Fibroblast of villous mesenchyme (primary cell): ENCODE results near the gene DENND1C. TPM values are rescaled to one million over a fixed set of nuclear protein-coding genes. Genes with fewer than 3 reads are reported as not detected.

Experiments
- DNase-seq: peaks from one replicate; pipeline ENCODE4 v3.0.0-alpha.2; 2010; ENCODE audit warnings: low read depth
- H3K4me3 ChIP-seq: 2 replicates; pipeline ENCODE4 v1.5.1; 2011; ENCODE audit warnings: low read depth, mild to moderate bottlenecking, low read length
- total RNA-seq: library from RNA; depleted of rRNA; stranded (reverse); fragments of >200 nt; gene quantifications from 2 replicates; pipeline ENCODE4 v1.2.3, GENCODE V29; 2012
- TF ChIP-seq, protein P1 (sequence below): IDR thresholded peaks from 2 replicates; pipeline ENCODE4 v1.5.1; 2012; ENCODE audit warnings: low read depth, mild to moderate bottlenecking, low read length; ENCODE audit not compliant: insufficient read depth

The DENND1C gene
- total RNA-seq, 1 donor = not detected

DNA sequence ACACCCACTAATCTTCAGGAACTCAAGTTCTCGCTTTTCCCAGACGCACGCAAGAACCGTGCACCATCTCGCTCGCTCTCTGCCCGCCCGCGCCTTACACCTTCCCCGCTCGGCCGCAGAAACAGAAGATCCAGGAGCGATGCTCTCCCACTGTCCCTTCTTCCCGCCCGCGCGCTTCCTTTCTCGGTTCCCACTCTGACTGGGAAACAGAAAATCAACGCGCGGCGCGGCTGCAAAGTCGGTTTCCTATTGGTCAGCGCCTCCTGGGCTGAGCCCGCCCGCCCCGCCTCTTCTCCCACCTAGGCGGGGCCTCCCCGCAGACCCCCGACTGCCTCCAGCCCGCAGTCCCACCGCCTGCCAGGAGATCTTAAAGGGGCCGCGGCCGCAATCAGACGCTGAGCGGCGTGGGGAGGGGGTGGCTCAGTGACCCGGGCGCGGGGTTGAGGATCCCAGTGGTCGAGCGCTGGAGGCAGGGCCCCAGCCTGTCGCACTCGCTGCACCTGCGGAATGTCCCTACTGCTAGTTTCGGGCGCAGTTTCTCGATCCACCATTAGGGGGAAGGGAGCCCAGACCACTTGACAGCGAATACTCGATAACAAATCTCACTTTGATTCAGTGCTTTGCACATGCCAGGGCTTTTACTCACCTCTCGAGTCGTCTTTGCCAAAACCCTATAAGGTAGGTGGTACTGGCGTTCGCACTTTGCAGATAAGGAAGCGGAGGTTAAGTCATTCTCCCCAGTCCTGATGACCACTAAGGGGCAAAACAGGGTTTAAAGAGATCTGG, 21.3 kb downstream of the DENND1C start:
- DNase-seq = peak; percentile 97
- TF ChIP-seq, protein P1, sequence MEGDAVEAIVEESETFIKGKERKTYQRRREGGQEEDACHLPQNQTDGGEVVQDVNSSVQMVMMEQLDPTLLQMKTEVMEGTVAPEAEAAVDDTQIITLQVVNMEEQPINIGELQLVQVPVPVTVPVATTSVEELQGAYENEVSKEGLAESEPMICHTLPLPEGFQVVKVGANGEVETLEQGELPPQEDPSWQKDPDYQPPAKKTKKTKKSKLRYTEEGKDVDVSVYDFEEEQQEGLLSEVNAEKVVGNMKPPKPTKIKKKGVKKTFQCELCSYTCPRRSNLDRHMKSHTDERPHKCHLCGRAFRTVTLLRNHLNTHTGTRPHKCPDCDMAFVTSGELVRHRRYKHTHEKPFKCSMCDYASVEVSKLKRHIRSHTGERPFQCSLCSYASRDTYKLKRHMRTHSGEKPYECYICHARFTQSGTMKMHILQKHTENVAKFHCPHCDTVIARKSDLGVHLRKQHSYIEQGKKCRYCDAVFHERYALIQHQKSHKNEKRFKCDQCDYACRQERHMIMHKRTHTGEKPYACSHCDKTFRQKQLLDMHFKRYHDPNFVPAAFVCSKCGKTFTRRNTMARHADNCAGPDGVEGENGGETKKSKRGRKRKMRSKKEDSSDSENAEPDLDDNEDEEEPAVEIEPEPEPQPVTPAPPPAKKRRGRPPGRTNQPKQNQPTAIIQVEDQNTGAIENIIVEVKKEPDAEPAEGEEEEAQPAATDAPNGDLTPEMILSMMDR = peak; percentile 60
- H3K4me3 ChIP-seq = peak overlapping the region; percentile 77

DNA sequence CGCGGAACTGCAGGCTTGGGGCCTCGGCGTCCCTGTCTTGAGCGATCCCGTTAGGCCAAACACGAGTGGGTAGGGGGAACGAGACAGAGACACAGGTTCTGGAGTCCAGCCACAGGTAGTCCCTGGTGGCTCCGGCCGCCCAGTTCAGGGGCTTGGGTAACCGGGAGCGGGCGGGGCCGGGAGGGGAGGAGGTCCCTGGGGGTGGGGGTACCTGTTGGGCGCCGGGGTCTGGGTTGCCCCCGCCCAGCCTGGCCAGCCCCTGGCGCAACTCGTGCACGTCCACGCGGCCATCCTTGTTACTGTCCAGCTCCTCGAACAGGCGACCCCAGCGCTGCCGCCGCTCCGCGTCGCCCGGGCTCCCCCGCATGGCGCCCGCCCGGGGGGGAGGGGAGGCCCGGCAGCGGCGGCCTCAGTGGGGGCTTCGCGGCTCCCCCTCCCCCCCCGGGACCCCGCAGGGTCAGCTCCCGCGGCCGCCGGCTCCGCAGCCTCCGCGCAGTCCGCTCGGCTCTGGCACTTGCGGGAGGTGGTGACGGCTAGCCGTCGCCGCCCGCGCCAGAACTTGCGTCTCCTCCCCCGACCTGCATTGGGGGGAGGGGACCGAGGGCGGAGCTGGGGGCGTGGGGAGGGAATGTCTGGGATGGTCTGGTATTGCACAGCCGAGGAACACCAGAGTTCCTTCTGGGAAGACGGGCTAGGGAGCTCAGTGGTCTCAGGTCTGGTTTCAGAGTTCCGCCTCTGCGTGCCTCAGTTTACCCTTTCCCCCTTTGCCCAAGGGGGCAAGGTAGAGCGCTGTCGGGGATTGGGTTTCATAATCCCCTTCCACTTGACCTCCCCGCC, 22.1 kb downstream of the DENND1C start, which contains the start of gene SLC25A23:
TSS of gene SLC25A23 (minus strand) at position 531 of the 837 bp plus-strand sequence. CDS start at position 367, 164 bp downstream.
- TF ChIP-seq, protein P1 = no peak
- peak within 1 kb of the TSS; percentile 77 for H3K4me3 ChIP-seq
- DNase-seq = peak; percentile 70

DNA sequence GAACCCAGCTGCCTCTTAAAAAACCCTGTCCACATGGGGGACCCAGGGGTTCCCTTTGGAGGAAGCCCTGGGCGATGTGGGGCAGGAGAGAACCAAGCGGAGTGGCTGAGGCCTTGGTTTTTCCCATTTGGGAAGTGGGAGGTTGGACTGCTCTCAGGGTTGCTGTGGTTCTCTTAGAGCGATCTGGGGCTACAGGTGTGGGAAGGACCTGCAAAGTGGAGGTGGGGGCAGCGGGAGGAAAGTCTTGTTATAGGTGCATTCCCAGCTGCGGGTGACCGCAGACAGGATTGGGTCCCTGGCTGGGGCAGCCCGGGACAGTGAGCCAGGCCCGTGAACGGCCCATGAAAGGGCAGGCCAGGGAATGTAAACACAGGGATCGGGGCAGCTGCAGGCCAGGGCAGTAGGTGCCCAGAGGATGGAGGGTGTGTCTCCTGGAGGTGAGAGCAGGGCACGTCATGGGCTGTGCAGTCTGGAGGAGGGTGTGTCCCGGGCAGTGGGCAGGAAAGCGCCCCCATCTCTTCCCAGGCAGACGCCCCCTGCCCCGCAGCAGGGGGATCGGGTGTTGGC, 22.8 kb downstream of the DENND1C start:
- peak overlapping the region; percentile 77 for H3K4me3 ChIP-seq
- TF ChIP-seq, protein P1 = no peak
- no peak for DNase-seq

DNA sequence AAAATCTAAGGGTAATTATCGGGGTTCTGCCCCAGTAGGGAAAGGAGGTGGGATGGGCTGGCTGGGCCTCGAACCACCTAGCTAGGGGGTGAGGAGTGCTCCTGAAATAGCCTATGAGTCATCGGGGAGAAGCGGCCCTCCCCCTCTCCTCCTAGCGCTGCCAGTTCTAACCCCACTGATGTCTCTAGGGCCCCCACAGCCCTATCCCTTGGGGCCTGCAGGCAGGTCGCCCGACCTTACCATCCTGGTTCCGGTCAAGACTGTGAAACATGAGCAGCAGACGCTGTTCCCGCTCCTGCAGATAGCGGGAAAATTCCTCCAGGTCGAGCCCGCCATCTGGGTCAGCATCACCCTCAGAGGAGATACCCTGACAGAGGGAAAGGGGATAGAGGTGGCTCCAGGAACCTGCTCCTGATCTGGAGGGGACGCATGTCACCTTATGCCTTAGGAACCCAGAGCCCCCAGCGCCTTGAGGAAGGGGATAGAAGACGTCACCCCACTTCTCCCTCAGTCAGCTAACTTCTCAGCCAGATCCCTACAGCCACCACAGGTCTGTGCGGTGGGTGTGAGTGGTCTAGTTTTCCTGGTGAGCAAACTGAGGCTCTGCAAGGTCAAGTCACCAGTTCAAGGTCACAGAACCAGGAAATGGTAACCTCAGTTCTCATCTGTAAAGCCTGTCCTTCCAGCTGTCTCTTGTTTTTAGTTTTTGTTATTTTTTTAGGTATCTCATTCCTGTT, 23.5 kb downstream of the DENND1C start:
- DNase-seq = no peak
- H3K4me3 ChIP-seq = no peak overlapping the region
- TF ChIP-seq, protein P1 = no peak

DNA sequence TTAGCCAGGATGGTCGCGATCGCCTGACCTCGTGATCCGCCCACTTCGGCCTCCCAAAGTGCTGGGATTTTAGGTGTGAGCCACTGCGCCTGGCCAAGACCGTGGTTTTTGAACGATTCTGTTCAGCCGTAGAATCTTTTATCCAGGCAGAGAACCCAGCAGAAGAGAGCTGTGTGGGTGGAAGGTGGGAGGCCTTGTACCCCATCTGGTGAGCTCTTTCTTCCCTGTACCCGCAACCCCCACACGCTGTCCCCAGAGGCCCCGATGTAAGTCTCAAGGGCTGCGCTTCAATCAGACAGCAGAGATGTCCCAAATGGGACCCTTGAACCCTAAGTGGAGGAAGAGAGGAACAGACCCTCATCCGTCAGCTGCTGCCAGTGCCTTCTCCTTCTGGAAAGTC, 25.7 kb downstream of the DENND1C start:
- TF ChIP-seq, protein P1 = no peak
- H3K4me3 ChIP-seq = no peak overlapping the region
- DNase-seq = no peak

DNA sequence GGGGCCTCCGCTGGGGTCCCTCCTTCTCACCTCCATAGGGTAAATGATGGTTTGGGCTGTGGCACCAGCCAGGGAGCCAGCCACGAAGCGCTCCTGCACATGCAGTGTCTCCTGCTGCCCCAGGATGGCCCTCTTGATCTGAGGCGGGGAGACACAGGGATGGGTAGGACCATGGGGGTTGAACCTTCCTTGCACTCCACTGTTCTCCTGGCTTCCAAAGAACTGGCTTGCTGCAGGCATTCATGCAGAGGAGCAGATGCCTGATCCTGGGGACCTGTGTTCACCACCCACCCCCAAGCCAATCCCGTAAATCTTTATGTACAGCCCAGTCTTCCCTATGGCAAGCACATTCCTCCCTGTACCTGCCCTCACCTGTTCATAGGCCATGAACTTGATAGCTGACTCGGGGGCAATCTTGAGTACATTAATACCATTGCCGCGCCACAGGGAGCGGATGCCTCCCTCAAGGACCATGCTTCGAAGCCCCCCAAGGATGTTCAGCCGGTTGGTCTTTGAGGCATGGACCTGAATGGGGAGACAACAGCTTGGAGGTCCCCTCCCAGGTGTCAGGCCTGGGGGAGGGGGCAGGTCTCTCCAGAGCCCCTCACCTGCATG, 27.5 kb downstream of the DENND1C start:
- no peak for DNase-seq
- no peak overlapping the region for H3K4me3 ChIP-seq
- TF ChIP-seq, protein P1 = no peak
